Skeletal muscle tissue (tissue), 4 donors: ENCODE measurements around the gene CPT1C. TPM values are rescaled to one million over a fixed set of nuclear protein-coding genes. Genes with fewer than 3 reads are reported as not detected.
"Not testable (repeated sequence)": the region's sequence is repeated elsewhere in the genome, so short reads cannot be mapped to it uniquely, and the experiment has no call there.

Experiments
- H3K27ac ChIP-seq: one replicate; pipeline ENCODE4 v1.7.0; 2013; ENCODE audit warnings: mild to moderate bottlenecking, low read depth, low read length, inconsistent platforms
- H3K27me3 ChIP-seq, 3 donors: one replicate each; pipeline ENCODE4 v1.7.0; 2013; ENCODE audit warnings: low read length in 3 of 3; ENCODE audit not compliant: control insufficient read depth in 3 of 3, insufficient read depth in 3 of 3
- H3K36me3 ChIP-seq, 3 donors: one replicate each; pipeline ENCODE4 v1.7.0; 2013; ENCODE audit warnings: low read length in 3 of 3; ENCODE audit not compliant: control insufficient read depth in 3 of 3, insufficient read depth in 3 of 3
- H3K4me1 ChIP-seq, 3 donors: one replicate each; pipeline ENCODE4 v1.7.0; 2013; ENCODE audit warnings: low read length in 3 of 3, mild to moderate bottlenecking in 3 of 3; ENCODE audit not compliant: control insufficient read depth in 3 of 3, insufficient read depth in 3 of 3
- H3K4me3 ChIP-seq, 3 donors: one replicate each; pipeline ENCODE4 v1.7.0; 2013; ENCODE audit warnings: low read length in 3 of 3
- H3K9ac ChIP-seq, 3 donors: one replicate each; pipeline ENCODE4 v1.7.0; 2013; ENCODE audit warnings: low read length in 3 of 3, mild to moderate bottlenecking in 3 of 3, moderate library complexity in 2 of 3, low read depth in 1 of 3
- H3K9me3 ChIP-seq, 3 donors: one replicate each; pipeline ENCODE4 v1.7.0; 2013; ENCODE audit warnings: low read length in 3 of 3; ENCODE audit not compliant: control insufficient read depth in 3 of 3
- total RNA-seq: library from RNA; depleted of rRNA; stranded (reverse); fragments of >200 nt; gene quantifications from one replicate; pipeline ENCODE4 v1.2.3, GENCODE V29; 2014
- donor health status: Osteomylitis.

The CPT1C gene
- total RNA-seq, 1 donor from 2014 or later = 4.7 TPM

DNA sequence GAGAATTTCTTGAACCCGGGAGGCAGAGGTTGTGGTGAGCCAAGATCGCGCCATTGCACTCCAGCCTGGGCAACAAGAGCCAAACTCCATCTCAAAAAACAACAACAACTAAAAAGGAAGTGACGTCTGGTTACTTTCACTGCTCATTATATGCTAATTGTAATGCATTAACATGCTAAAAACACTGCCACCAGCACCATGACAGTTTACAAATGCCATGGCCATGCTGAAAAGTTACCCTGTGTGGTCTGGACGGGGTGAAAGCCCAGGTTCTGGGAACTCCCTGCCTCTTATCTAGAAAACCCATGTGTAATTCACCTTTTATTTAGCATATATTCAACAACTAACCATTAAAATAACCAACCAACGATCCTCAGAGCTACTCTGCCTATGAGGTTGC is 28.1 kb downstream of the CPT1C start:
- Histone ChIP-seq H3K27ac (no peak overlapping the region), H3K9me3 (no peaks in the 10 kb centered on the region), H3K27me3 (no peaks in the 10 kb centered on the region), H3K4me1 (peaks cover 0 to 3% (median 0%) of the 10 kb centered on the region in 3 donors), H3K9ac (no peak overlapping the region), H3K36me3 (peaks cover 0 to 2% (median 0%) of the 10 kb centered on the region in 3 donors), H3K4me3 (no peak overlapping the region)

DNA sequence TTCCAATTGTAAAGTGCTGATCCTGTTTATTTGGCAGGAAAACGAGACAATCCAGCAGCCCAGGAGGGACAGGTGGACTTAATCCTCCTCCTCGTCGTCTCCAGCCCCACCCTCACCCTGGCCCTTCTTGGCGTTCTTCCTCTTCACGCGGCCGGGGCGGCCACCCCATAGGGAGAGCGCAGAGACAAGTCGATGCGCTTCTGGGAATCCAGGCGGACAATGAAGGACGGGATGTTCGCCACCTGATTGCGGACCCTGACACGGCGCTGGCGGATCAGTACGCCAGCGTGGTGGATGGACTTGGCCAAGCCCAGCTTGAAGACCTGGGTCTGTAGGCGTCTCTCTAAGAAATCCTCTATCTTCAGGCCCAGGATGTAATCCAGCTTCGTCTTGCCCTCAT is 28.5 kb downstream of the CPT1C start:
- not testable (repeated sequence) for H3K27ac ChIP-seq, H3K36me3 ChIP-seq, H3K9ac ChIP-seq, H3K9me3 ChIP-seq, H3K27me3 ChIP-seq, H3K4me1 ChIP-seq, H3K4me3 ChIP-seq

DNA sequence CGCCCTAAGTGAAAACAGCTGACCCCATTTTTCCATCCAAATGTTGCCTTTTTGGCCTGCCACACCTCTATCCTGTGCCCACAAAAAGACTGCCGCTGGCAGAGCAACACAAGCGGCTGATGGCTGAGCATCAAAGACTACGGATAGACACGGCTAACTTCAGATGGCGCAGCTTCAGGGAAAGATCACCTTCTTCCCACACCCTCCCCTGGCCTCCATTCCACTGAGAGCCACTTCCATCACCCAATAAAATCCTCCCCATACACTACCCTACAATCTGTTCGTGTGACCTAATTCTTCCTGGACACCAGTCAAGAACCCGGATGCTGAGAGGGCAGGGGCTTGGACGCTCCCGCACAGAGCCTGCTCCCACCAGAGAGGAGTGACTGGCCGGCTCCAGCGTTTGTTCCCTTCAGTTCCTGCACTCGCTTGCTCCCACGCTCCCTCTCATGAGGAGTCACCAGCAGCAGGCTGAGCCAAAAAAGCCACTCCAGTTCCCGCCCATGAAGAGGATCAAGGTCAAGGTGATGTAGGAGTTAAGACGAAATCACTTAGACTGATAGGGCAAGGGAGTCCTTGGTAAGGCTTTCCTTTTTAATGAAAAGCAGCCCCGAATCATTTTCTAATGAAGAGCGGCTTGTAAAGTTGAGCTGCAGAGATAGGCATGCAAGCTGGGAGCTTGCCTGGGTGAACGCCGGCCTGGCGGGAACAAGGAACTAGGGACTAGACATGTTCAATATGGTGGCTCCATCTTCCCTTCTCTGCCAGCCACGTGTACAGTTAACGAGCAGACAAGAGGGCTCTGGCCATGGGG is 36.5 kb downstream of the CPT1C start:
- Histone ChIP-seq H3K9ac (no peak overlapping the region), H3K27ac (peak overlapping the region; percentile 25)

DNA sequence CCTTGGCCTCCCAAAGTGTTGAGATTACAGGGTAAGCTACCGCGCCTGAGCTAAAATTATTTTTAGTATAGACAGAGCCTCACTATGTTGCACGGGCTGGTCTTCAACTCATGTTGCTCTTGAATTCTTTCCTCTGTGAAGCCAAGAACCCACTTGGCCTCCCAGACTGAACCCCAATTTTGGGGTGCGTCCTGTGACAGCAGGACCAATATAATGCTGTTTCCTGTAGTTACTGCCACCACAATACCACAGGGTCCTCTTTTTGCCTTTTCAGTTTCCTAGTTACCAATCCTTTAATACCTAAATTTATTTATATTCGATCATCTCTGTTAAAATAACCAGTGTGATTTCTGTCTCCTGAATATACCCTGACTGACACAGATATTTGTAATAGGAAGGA is 39.2 kb downstream of the CPT1C start:
- Histone ChIP-seq H3K4me1 (peaks cover 0 to 7% (median 2%) of the 10 kb centered on the region in 3 donors), H3K9ac (no peak overlapping the region), H3K27me3 (peaks cover 0 to 4% (median 2%) of the 10 kb centered on the region in 3 donors), H3K36me3 (no peaks in the 10 kb centered on the region), H3K4me3 (no peak overlapping the region), H3K27ac (no peak overlapping the region), H3K9me3 (no peaks in the 10 kb centered on the region)

More for the DNA sequence above, 36.5 kb downstream of the CPT1C start:
- H3K36me3 ChIP-seq = peaks cover 0 to 2% (median 0%) of the 10 kb centered on the region in 3 donors
- H3K27me3 ChIP-seq = peaks cover 0 to 4% (median 2%) of the 10 kb centered on the region in 3 donors
- H3K9me3 ChIP-seq = no peaks in the 10 kb centered on the region
- H3K4me1 ChIP-seq = peaks cover 0 to 7% (median 2%) of the 10 kb centered on the region in 3 donors
- H3K4me3 ChIP-seq = peak overlapping the region in 1 of 3 donors; percentile 19

DNA sequence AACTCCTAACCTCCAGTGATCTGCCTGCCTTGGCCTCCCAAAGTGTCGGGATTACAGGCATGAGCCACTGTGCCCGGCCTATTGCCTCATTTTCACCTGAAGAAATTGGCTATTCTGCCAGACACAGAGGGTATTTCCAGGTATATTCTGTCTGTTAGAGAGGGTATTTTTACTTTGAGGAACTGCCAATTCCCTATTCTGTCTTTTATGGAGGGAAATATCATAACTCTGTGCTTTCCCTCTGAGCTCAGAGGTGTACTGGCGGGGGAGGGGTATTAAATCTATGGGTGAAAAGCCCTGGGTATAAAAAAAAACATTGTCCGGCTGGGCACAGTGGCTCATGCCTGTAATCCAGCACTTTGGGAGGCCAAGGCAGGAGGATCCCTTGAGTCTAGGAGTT is 47.4 kb downstream of the CPT1C start:
- no peaks in the 10 kb centered on the region for H3K4me1 ChIP-seq
- no peak overlapping the region for H3K4me3 ChIP-seq
- H3K36me3 ChIP-seq = no peaks in the 10 kb centered on the region
- H3K27ac ChIP-seq = no peak overlapping the region
- no peaks in the 10 kb centered on the region for H3K9me3 ChIP-seq
- H3K9ac ChIP-seq = no peak overlapping the region
- H3K27me3 ChIP-seq = no peaks in the 10 kb centered on the region

DNA sequence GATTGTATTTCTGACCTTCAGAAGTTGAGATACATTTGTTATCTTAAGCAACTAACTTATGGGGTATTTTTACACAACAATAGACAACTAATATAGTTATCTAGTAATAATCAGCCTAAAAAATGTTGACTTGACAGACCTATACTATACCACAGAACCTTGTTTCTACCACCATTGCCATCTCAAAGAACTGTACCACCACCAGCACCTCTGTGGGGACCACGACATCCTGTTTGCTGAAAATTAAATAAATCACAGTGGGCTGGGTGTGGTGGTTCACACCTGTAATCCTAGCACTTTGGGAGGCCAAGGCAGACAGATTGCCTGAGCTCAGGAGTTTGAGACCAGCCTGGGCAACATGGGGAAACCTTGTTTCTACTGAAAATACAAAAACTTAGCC is 48.2 kb downstream of the CPT1C start:
- no peaks in the 10 kb centered on the region for H3K27me3 ChIP-seq

DNA sequence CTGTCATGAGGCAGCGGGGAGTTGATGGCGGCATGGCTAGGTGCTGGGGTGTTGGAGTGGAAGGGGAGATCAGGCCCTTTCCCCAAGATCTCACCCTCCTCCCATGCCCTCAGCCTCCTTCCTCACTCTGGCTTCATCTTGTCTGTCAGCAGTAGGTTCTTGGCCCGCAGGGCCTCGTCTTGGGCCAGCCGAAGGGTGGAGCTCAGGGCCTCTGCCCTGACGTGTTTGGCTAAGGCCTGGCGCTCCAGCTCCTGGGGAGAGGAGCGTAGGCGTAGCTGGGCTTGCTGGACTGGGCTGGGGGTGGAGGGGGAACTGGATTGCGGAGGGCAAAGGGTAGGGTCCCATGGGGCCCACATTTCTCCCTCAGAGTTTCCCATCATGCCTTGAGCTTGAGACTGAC is 49.0 kb downstream of the CPT1C start:
- Histone ChIP-seq H3K9me3 (no peaks in the 10 kb centered on the region), H3K27me3 (no peaks in the 10 kb centered on the region), H3K36me3 (no peaks in the 10 kb centered on the region)

More for the DNA sequence above, 48.2 kb downstream of the CPT1C start:
- no peaks in the 10 kb centered on the region for H3K36me3 ChIP-seq
- no peak overlapping the region for H3K27ac ChIP-seq
- H3K4me3 ChIP-seq = no peak overlapping the region
- no peak overlapping the region for H3K9ac ChIP-seq
- no peaks in the 10 kb centered on the region for H3K4me1 ChIP-seq
- H3K9me3 ChIP-seq = no peaks in the 10 kb centered on the region

DNA sequence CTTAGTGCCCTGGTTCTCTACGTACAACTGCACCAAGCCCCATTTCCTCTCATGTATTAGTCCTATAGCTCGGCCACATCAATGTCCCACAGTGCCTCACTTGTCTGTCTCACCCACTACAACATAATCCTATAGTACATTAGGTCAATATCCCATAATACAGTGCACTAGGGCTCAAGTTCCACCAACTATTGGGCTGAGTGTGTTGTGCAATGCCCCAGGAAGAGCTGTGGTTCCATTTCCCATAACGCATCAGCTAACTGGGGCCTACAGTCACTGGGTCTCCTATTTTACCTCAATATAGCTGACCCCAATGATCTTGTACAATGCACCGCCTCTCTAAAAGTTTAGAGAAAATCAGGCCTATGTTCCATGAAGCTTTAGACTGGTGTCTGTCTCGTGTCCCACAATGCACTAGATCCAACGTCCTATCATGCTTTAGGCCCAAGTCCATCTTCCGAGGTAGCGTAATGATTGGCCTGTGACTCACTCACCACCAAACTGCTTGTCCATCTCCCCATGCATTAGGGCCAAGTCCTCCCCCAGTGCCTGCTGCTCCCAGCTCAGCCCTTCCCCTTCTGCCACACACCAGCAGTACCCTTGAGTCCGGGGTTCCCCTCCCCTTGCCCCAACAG is 50.4 kb downstream of the CPT1C start:
- H3K9me3 ChIP-seq = no peaks in the 10 kb centered on the region
- peaks cover 0 to 3% (median 0%) of the 10 kb centered on the region in 3 donors for H3K27me3 ChIP-seq
- H3K9ac ChIP-seq = no peak overlapping the region
- no peak overlapping the region for H3K27ac ChIP-seq
- H3K4me3 ChIP-seq = no peak overlapping the region
- no peaks in the 10 kb centered on the region for H3K4me1 ChIP-seq
- H3K36me3 ChIP-seq = no peaks in the 10 kb centered on the region

More for the DNA sequence above, 49.0 kb downstream of the CPT1C start:
- H3K9ac ChIP-seq = no peak overlapping the region
- H3K4me3 ChIP-seq = no peak overlapping the region
- H3K4me1 ChIP-seq = no peaks in the 10 kb centered on the region
- H3K27ac ChIP-seq = no peak overlapping the region

DNA sequence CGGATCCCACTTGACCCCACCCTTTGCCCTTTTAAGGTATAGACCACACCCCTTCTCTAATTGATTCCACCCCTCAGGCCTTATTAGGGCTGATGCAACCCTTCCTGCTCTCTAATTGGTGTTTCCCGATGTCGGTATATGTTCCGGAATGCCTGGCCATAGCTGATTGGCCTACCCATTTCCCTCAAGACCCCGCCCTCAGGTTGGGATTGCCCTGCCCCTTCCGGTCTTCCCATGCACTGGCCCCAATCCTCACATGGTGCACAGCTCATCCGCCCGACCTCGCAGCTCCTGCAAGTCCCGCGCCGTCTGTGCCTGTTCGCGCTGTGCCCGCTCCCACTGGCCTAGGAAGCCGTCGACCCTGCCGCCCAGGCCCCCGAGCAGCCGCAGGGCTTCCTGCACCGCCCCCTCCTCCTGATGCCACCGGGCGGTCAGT is 54.0 kb downstream of the CPT1C start:
- H3K4me3 ChIP-seq = no peak overlapping the region
- H3K36me3 ChIP-seq = no peaks in the 10 kb centered on the region
- H3K27me3 ChIP-seq = peaks cover 0 to 3% (median 0%) of the 10 kb centered on the region in 3 donors
- H3K4me1 ChIP-seq = no peaks in the 10 kb centered on the region
- no peak overlapping the region for H3K27ac ChIP-seq
- no peak overlapping the region for H3K9ac ChIP-seq
- no peaks in the 10 kb centered on the region for H3K9me3 ChIP-seq
